ENCODE results near the gene FBXO46. TPM values are rescaled to one million over a fixed set of nuclear protein-coding genes. Genes with fewer than 3 reads are reported as not detected.

Gene FBXO46
- total and polyA plus RNA-seq, 2 of the 13 experiments (the other 11 are each of a cell fraction or from before 2014, with no cell fraction given): 6.2 to 6.4 TPM

DNA sequence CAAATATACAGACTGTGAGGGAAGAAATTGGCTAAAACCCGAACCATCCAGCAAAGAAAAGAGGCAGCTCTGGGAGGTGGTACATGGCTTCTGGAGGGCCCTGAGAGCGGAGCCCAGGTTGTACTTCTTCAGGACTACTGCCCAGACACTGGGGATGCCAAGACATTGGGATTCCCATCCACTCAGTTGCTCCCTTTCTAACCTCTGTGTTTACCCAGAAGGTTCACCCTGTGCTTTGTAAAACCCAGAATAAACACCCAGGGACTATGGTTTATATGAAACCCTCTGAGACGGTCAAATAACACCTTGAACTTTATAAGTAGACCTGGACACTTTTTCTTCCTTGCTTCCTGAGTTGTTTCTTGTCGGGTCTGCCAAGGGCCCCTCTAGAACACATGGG lies 12.3 kb upstream of the FBXO46 start:
- Histone ChIP-seq H3K9ac (ENCODE audit: insufficient read depth, low read depth, low read length) (no peak overlapping the region), H3K27me3 (ENCODE audit: control insufficient read depth in 1 of 2, insufficient read depth in 2 of 2, low read length in 2 of 2) (peaks cover 0 to 32% of the 10 kb centered on the region in 2 experiments; a peak in 2 of 5 replicates), H3K4me1 (ENCODE audit: insufficient read depth, low read length) (peaks cover 46% of the 10 kb centered on the region), H4K20me1 (ENCODE audit: insufficient read depth, low read length) (no peaks in the 10 kb centered on the region), H3K9me3 (ENCODE audit: low read length) (no peaks in the 10 kb centered on the region), H3K79me2 (ENCODE audit: insufficient read depth, low read length) (no peaks in the 10 kb centered on the region), H3K4me3 (replicated peaks in 1 of 3; ENCODE audit: insufficient read depth in 1 of 3, low read depth in 2 of 3, low read length in 3 of 3) (no peak overlapping the region), H2AFZ (ENCODE audit: low read length) (no peak overlapping the region), H3K27ac (ENCODE audit: extremely low read length, insufficient read depth, low read length) (no peak overlapping the region), H3K36me3 (replicated peaks in 1 of 2; ENCODE audit: control insufficient read depth in 1 of 2, insufficient read depth in 2 of 2, low read length in 2 of 2) (no peaks in the 10 kb centered on the region), H3K4me2 (ENCODE audit: low read depth, low read length) (peak overlapping the region; percentile 42; the same call in 1 of the 2 replicates)
- TF ChIP-seq HOXA3 (CRISPR knock-in tag; IDR thresholded peaks at IDR 0.05) (no peak), ZNF589 (CRISPR knock-in tag; conservative IDR thresholded peaks at IDR 0.05) (no peak), HHEX (CRISPR knock-in tag; IDR thresholded peaks at IDR 0.05) (no peak), SATB2 (CRISPR knock-in tag; IDR thresholded peaks at IDR 0.05) (no peak)
- TF ChIP-seq, protein P1, sequence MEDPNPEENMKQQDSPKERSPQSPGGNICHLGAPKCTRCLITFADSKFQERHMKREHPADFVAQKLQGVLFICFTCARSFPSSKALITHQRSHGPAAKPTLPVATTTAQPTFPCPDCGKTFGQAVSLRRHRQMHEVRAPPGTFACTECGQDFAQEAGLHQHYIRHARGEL (CRISPR knock-in tag; IDR thresholded peaks at IDR 0.05): no peak
- TF ChIP-seq, protein P2, sequence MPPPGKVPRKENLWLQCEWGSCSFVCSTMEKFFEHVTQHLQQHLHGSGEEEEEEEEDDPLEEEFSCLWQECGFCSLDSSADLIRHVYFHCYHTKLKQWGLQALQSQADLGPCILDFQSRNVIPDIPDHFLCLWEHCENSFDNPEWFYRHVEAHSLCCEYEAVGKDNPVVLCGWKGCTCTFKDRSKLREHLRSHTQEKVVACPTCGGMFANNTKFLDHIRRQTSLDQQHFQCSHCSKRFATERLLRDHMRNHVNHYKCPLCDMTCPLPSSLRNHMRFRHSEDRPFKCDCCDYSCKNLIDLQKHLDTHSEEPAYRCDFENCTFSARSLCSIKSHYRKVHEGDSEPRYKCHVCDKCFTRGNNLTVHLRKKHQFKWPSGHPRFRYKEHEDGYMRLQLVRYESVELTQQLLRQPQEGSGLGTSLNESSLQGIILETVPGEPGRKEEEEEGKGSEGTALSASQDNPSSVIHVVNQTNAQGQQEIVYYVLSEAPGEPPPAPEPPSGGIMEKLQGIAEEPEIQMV (CRISPR knock-in tag; IDR thresholded peaks at IDR 0.05; ENCODE audit: low read depth): no peak
- TF ChIP-seq, protein P3, sequence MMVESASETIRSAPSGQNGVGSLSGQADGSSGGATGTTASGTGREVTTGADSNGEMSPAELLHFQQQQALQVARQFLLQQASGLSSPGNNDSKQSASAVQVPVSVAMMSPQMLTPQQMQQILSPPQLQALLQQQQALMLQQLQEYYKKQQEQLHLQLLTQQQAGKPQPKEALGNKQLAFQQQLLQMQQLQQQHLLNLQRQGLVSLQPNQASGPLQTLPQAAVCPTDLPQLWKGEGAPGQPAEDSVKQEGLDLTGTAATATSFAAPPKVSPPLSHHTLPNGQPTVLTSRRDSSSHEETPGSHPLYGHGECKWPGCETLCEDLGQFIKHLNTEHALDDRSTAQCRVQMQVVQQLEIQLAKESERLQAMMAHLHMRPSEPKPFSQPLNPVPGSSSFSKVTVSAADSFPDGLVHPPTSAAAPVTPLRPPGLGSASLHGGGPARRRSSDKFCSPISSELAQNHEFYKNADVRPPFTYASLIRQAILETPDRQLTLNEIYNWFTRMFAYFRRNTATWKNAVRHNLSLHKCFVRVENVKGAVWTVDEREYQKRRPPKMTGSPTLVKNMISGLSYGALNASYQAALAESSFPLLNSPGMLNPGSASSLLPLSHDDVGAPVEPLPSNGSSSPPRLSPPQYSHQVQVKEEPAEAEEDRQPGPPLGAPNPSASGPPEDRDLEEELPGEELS (CRISPR knock-in tag; IDR thresholded peaks at IDR 0.05): no peak
- DNase-seq (ENCODE audit: low spot score) (no peak), ATAC-seq (no peak), FAIRE-seq (no peak)
- in situ Hi-C loops (cut with HindIII; ENCODE audit: extremely low pct_ligation_motif_present, low pct_unique_long_range_greater_than_20kb) (no loop called here), intact Hi-C loops (cut with micrococcal nuclease; ENCODE audit: unreplicated experiment) (no loop called here)
- BruUV-seq (replicated peaks): no TSS peak
- ChIA-PET POLR2A (interaction anchor here (1.6 kb wide), 1 partner anchor 24 kb away, joined by 3 read pairs; no protein-coding TSS in a partner anchor), CTCF (ENCODE audit: low intra/inter-chr PET ratio, low total read pairs) (no interaction called here)
- 29% methylated on average over 4 of the region's 4 CpGs for WGBS (ENCODE audit: low lambda C conversion rate)
